Thyroid gland (tissue), 4 donors: ENCODE measurements around the gene SLC6A17. TPM values are rescaled to one million over a fixed set of nuclear protein-coding genes. Genes with fewer than 3 reads are reported as not detected.
A peak's percentile ranks its signal among the peaks of the same experiment; 100 is the strongest.

ENCODE experiments used
- DNase-seq, 2 donors: peaks; one replicate each; pipeline ENCODE4 v3.0.0-alpha.2; 2019
- H3K27ac ChIP-seq, 3 donors: fragments of 200-600 bp; sonication (generic); 1 replicate in 2 of 3; 2 replicates in 1 of 3; pipeline ENCODE4 v1.5.1; 2016 to 2019; ENCODE audit warnings: mild to moderate bottlenecking in 1 of 3, moderate library complexity in 1 of 3
- H3K27me3 ChIP-seq: fragments of 200-600 bp; sonication (generic); one replicate; pipeline ENCODE4 v1.5.1; 2019
- H3K36me3 ChIP-seq, 2 donors: fragments of 200-600 bp; sonication (generic); one replicate each; pipeline ENCODE4 v1.5.1; 2016 to 2019
- H3K4me1 ChIP-seq, 2 donors: fragments of 200-600 bp; sonication (generic); one replicate each; pipeline ENCODE4 v1.5.1; 2017 to 2019
- H3K4me3 ChIP-seq, 3 donors: fragments of 200-600 bp; sonication (generic); replicated peaks in 1 of 3; 1 replicate in 2 of 3; 2 replicates in 1 of 3; pipeline ENCODE4 v1.5.1; 2016; ENCODE audit warnings: mild to moderate bottlenecking in 1 of 3
- H3K9me3 ChIP-seq: fragments of 200-600 bp; sonication (generic); one replicate; pipeline ENCODE4 v1.5.1; 2017
- POLR2A ChIP-seq, 2 donors: fragments of 450-650 bp; IDR thresholded peaks; one replicate each; pipeline ENCODE4 v1.6.1; 2017; ENCODE audit warnings: antibody characterized with exemption in 2 of 2, mild to moderate bottlenecking in 2 of 2, moderate library complexity in 1 of 2
- whole genome bisulfite sequencing, 2 donors: methylation state at CpG; one replicate each; pipeline ENCODE4 v1.1.5; 2017; 5-methylcytosine and 5-hydroxymethylcytosine counted together
- intact Hi-C: fragments of 100-400 bp; cut with DNase I; formaldehyde crosslinking; loops from one replicate; pipeline ENCODE4 v1.15.1; 2023
- total RNA-seq, 4 donors: library from RNA; depleted of rRNA; stranded (reverse); fragments of >200 nt; gene quantifications; one replicate each; pipeline ENCODE4 v1.2.3, GENCODE V29; 2016
- TF ChIP-seq, protein P1 (sequence below), 6 experiments: fragments of 200-600 bp in 3 of 6; fragments of 450-650 bp in 3 of 6; sonication (generic) in 3 of 6; IDR thresholded peaks; one replicate each; pipeline ENCODE4 v1.5.1; 2016 to 2019; ENCODE audit warnings: antibody characterized with exemption in 6 of 6, mild to moderate bottlenecking in 2 of 6, inconsistent platforms in 1 of 6, moderate library complexity in 1 of 6

SLC6A17 gene
- total RNA-seq, 4 donors from 2014 or later: under 0.01 to 0.49 (median 0.18) TPM

DNA sequence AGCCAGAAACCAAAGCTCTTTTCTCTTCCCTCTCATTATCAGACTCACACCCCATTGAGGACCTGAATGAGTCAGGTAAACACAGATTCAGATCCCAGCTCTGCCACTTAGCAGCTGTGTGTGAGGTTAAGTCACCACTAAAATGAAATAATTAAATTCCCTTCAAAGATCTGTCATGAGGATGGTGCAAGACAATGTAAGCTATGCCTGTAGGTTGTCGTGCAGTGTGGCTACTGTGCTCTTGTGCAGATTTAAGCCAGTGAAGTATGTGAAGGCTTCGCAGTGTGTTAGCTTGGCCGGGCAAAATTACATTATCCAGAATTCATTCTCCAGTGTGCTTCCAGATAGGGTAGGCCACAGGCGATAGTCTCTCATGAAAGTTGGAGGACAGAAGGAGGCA is 24.5 kb upstream of the SLC6A17 start:
- 92 to 95% methylated on average over 4 of the region's 4 CpGs for WGBS, 2 donors

DNA sequence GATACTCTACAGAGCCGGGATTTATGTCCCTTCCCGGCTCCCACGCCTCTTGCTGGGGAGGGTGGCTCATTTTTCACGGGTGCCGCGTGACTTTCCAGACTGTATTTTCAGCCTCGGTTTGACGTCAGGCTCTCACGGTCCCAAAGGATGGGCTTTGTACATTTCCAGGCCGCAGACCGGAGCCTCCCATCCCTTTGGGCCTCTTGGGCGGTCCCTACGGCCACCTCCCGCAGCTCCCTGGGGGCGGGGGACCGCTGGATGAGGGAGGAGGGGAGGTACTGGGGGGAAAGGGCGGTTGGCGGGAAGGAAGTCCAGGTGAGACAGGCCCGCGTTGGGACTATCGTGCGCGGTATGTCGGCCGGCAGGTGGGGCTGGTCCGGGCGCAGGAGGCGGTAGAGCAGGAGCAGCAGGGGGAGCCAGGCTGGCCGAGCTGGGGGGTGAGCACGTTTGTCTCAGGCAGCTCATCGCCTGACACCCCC is 20.1 kb upstream of the SLC6A17 start:
- TF ChIP-seq, protein P1, sequence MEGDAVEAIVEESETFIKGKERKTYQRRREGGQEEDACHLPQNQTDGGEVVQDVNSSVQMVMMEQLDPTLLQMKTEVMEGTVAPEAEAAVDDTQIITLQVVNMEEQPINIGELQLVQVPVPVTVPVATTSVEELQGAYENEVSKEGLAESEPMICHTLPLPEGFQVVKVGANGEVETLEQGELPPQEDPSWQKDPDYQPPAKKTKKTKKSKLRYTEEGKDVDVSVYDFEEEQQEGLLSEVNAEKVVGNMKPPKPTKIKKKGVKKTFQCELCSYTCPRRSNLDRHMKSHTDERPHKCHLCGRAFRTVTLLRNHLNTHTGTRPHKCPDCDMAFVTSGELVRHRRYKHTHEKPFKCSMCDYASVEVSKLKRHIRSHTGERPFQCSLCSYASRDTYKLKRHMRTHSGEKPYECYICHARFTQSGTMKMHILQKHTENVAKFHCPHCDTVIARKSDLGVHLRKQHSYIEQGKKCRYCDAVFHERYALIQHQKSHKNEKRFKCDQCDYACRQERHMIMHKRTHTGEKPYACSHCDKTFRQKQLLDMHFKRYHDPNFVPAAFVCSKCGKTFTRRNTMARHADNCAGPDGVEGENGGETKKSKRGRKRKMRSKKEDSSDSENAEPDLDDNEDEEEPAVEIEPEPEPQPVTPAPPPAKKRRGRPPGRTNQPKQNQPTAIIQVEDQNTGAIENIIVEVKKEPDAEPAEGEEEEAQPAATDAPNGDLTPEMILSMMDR (IDR thresholded peaks at IDR 0.05): peak in 1 of 6 experiments; percentile 21
- TF ChIP-seq POLR2A (IDR thresholded peaks at IDR 0.05): no peak
- peaks cover 5% of the 10 kb centered on the region for H3K27me3 ChIP-seq
- DNase-seq: no peak
- WGBS, 2 donors: 2 to 8% methylated on average over 10 to 21 of the region's 31 CpGs
- no peaks in the 10 kb centered on the region for H3K4me1 ChIP-seq
- H3K36me3 ChIP-seq: no peaks in the 10 kb centered on the region
- no peak overlapping the region for H3K4me3 ChIP-seq
- intact Hi-C loops: no loop called here
- H3K9me3 ChIP-seq: no peaks in the 10 kb centered on the region
- H3K27ac ChIP-seq: no peak overlapping the region

More for the DNA sequence above, 24.5 kb upstream of the SLC6A17 start:
- Histone ChIP-seq H3K4me1 (no peaks in the 10 kb centered on the region), H3K36me3 (no peaks in the 10 kb centered on the region), H3K27me3 (peaks cover 5% of the 10 kb centered on the region), H3K4me3 (no peak overlapping the region), H3K9me3 (no peaks in the 10 kb centered on the region), H3K27ac (no peak overlapping the region)
- no peak for DNase-seq
- intact Hi-C loops: no loop called here
- TF ChIP-seq POLR2A (IDR thresholded peaks at IDR 0.05): no peak
- TF ChIP-seq, protein P1 (IDR thresholded peaks at IDR 0.05): no peak

DNA sequence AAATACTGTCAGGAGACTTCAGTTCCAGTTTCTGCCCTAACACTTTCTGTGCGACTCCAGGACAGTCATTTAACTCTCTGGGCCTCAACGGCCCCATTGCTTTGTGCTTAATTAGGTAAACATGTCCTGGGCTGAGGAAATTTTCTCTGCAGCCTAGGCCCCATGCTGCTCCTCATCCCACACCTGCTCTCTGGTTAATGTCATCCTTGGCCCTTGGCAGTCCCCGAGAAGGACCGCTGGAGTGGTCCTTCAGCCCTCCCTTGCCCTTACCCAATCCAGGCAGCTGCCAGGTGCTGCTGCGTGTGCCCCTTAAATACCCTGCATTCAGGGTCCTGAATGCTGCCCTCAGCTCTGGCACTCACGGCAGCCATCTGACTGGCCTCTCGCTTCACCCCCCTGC is 19.3 kb upstream of the SLC6A17 start:
- no peaks in the 10 kb centered on the region for H3K36me3 ChIP-seq
- no peak overlapping the region for H3K4me3 ChIP-seq
- TF ChIP-seq, protein P1 (IDR thresholded peaks at IDR 0.05): no peak
- TF ChIP-seq POLR2A (IDR thresholded peaks at IDR 0.05): no peak
- H3K9me3 ChIP-seq: no peaks in the 10 kb centered on the region
- DNase-seq: no peak
- no peaks in the 10 kb centered on the region for H3K4me1 ChIP-seq
- intact Hi-C loops: no loop called here
- WGBS, 2 donors: 47 to 54% methylated on average over 7 of the region's 7 CpGs
- no peak overlapping the region for H3K27ac ChIP-seq
- H3K27me3 ChIP-seq: peaks cover 5% of the 10 kb centered on the region

DNA sequence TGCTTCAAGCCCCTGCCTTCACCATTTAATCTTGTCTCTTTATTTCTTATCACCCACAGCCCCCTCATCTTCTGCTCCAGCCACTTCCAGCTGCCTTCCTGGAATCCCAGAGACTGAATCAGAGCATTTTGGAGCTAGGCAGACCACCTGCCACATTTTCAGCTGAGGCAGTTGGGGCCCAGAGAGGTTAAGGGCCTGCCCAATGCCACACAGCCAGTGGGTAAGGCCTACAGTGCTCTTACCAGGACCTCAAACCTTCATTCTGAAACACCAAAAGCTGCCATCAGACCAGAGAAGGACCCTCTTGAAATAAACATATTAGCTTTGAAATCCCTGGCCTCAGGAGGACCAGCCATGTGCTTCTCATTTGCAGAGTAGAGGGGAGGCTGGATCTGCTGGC is 17.6 kb upstream of the SLC6A17 start:
- DNase-seq: no peak
- Histone ChIP-seq H3K4me3 (no peak overlapping the region), H3K27me3 (peaks cover 5% of the 10 kb centered on the region), H3K9me3 (no peaks in the 10 kb centered on the region), H3K36me3 (no peaks in the 10 kb centered on the region), H3K27ac (no peak overlapping the region), H3K4me1 (no peaks in the 10 kb centered on the region)
- intact Hi-C loops: no loop called here
- TF ChIP-seq POLR2A (IDR thresholded peaks at IDR 0.05): no peak
- TF ChIP-seq, protein P1 (IDR thresholded peaks at IDR 0.05): no peak

DNA sequence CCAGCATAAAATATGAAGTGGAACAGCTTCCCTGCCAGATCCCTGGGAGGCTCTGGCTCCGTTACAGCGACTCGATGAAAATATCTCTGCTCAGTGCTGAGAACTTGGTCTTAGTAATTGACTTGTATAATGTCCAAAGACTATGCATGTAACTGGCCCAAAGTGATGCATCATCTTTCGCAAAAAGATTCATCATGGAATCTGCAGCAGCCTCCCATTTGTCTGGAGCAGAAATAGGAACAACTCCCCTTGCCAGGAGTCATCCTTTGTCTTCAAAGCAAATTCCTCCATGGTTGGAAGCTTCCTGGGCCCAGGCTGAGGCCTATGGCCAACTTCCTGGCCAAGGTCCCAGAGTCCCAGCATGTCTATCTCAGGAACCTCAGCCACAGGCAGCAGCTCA is 16.9 kb upstream of the SLC6A17 start:
- no peak overlapping the region for H3K27ac ChIP-seq
- H3K9me3 ChIP-seq: no peaks in the 10 kb centered on the region
- H3K27me3 ChIP-seq: peaks cover 5% of the 10 kb centered on the region
- TF ChIP-seq, protein P1 (IDR thresholded peaks at IDR 0.05): no peak
- TF ChIP-seq POLR2A (IDR thresholded peaks at IDR 0.05): no peak
- H3K36me3 ChIP-seq: no peaks in the 10 kb centered on the region
- DNase-seq: no peak
- intact Hi-C loops: no loop called here
- no peaks in the 10 kb centered on the region for H3K4me1 ChIP-seq
- H3K4me3 ChIP-seq: no peak overlapping the region
- WGBS, 2 donors: 83 to 85% methylated on average over 4 of the region's 4 CpGs
